Adrenal gland (tissue), 5 donors: ENCODE measurements around the gene SERPINA1.

ENCODE experiments used
- CTCF ChIP-seq, 6 experiments: fragments of 450-650 bp in 4 of 6; fragments of 200-600 bp in 2 of 6; sonication (generic) in 1 of 6; IDR thresholded peaks; 1 replicate in 5 of 6; 2 replicates in 1 of 6; pipeline versions ENCODE4 v1.5.1 to v1.8.0; 2016 to 2021; ENCODE audit warnings: antibody characterized with exemption in 6 of 6, mild to moderate bottlenecking in 2 of 6, moderate library complexity in 1 of 6
- POLR2A ChIP-seq, 2 donors: fragments of 450-650 bp; IDR thresholded peaks; one replicate each; pipeline ENCODE4 v1.6.1; 2017; ENCODE audit warnings: antibody characterized with exemption in 2 of 2, mild to moderate bottlenecking in 2 of 2, moderate library complexity in 1 of 2
- donor health status: DM: no; HTN: no; CAD: no.

DNA sequence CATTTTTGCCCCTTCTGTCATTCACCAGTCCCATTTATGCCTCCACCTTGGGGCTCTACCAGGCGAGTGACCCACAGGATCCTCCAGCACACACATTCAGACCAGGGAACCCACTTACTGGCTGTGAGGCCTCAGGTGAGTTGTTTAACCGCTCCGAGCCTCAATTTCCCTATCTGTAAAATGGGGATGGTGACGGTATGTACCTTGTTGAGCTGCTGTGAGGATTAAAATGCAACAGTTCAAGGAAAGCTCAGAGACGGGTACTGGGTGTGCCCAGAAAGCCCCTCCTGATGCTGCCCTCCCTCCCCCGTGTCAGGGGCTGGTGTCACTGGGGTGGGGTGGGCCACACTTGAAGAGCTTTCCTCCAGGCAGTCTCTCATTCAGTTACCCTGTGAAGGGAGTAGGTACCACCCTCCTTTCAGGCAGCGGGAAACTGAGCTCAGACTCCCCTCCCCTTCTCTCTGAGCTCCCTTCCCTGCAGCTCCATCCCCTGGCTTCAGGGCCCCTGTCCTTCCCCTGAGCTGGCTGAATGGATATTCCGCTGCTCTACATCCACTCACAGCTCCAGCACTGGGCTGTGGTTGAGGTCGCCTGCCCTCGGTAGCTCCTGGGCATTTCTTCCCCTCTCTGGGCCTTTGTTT, 1.4 kb upstream of the SERPINA1 start:
- no peak for TF ChIP-seq CTCF (IDR thresholded peaks at IDR 0.05)
- no peak for TF ChIP-seq POLR2A (IDR thresholded peaks at IDR 0.05)
